GM04504 (cell line): Measurements from ENCODE around the gene P2RX5.
"Not testable (repeated sequence)": the region's sequence is repeated elsewhere in the genome, so short reads cannot be mapped to it uniquely, and the experiment has no call there.

Experiments used
- DNase-seq: peaks from one replicate; pipeline ENCODE4 v3.0.0-alpha.2; 2012; ENCODE audit warnings: low read depth

Gene P2RX5

GRCh38 chr17:3712811-3713463, 17.0 kb upstream of the P2RX5 start:
- no peak for DNase-seq

DNA sequence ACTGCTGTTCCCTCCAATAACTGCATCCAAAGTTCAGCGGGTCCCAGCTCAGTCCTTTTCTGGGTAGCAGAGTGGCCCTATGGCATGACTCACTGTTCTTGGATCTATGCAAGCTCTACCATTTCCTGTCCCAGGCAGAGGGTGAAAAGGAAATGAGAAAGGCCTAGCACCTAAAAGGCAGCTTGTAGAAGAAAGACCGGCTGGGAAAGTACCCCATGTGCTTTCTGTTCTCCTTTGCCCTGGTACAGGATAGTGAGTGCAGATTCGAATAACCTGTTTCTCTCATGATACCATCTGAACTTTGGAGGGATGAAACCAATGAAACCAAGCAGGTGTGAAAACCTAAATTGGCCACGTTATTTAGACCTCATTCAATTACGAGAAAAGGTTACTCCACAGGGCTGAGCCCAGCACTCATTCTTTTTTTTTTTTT, 15.0 kb upstream of the P2RX5 start:
- no peak for DNase-seq

GRCh38 chr17:3708366-3708765, 12.4 kb upstream of the P2RX5 start:
- no peak for DNase-seq

GRCh38 chr17:3705718-3705984, 9.7 kb upstream of the P2RX5 start:
- DNase-seq = not testable (repeated sequence)

DNA sequence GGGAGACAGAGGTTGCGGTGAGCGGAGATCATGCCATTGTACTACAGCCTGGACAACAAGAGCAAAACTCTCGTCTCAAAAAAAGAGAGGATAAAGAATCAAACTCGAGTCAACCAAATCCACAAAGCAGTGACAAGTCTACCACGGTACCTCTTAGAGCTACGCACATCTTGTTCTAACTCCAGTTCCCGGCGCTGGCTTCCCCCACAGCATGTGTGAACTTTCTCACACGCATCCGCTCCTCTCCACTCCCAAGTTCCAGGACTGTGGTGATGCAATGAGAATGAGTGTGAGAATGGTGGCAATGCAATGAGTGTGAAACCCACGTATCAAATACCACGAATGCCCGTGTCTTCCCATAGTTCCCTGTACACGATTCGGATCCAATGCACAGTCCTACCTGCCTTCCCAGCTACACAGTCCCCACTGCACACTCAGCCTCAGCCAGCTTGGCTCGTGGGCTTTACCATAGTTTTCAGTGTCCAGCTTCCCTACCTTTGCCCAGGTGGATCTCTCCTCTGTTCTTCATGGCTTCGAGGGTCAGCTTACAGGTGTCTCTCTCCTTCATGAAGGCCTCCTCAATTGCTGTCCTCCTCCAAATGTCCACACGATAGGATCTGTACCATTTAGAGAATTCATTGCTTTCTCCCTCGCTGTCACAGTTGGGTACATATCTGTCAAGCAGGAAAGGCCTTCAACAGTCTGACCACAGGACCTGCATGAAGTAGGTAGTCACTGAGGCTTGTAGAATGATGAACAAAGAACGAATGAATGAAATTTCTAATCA, 9.2 kb upstream of the P2RX5 start:
- no peak for DNase-seq

DNA sequence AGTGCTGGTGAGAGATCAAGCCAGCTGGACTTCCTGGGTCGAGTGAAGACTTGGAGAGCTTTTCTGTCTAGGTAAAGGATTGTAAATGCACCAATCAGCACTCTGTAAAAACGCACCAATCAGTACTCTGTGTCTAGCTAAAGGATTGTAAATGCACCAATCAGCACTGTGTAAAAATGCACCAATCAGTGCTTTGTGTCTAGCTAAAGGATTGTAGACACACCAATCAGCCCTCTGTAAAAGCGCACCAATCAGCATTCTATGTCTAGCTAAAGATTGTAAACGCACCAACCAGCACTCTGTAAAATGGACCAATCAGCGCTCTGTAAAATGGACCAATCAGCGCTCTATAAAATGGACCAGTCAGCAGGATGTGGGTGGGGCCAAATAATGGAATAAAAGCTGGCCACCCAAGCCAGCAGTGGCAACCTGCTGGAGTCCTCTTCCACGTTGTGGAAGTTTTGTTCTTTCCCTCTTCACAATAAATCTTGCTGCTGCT, 6.1 kb upstream of the P2RX5 start:
- DNase-seq = not testable (repeated sequence)

GRCh38 chr17:3699951-3700350, 4.0 kb upstream of the P2RX5 start:
- DNase-seq = no peak

DNA sequence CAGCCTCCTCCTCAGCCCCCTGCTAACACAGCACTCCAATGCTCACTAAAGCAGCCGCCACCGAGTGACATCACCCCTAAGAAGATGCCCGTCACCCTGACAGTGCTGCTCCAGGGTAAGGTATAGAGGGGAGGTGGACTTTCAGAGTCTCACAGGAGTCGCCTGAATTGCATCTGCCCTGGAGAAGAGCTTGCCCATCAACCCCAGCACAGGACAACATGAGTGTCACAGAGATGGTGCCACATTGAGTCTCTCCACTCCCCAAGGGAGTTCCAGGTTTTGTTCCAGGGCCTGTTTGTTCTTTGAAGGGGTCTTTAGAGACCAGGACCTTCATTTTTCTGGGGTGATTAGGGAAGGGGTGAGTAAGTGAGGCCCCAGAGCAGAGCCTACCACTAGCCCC, 2.2 kb upstream of the P2RX5 start:
- DNase-seq = no peak

GRCh38 chr17:3697103-3697476, 1.1 kb upstream of the P2RX5 start:
- DNase-seq = no peak

DNA sequence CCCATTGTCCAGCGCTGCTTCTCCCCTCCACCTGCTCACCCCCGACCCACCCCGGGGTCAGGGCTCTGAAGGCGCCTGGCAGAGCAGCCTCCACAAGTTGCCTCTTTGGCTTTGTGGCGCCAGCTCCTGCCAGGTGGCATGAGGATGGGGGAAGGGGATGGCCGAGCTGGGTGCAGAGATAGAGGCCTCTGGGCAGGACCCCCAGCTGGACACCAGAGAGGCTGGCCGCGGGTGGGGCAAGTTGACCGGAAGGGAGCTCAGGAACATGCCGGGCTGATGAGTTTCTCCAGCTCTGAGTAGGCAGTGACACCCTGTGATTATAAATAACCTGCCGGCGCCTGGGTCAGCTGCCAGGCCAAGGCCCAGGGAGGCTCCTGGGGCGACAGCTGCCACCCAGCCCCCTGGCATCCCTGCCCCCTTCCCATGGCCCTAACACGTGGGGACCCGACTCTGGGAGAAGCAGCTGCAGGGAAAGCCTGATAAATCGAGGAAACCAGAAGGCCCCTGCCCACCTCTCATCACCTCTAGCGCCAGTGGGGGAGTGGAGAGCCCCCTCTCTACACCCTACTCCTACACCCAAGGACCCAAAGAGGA, 729 bp downstream of the P2RX5 start:
- DNase-seq = no peak

DNA sequence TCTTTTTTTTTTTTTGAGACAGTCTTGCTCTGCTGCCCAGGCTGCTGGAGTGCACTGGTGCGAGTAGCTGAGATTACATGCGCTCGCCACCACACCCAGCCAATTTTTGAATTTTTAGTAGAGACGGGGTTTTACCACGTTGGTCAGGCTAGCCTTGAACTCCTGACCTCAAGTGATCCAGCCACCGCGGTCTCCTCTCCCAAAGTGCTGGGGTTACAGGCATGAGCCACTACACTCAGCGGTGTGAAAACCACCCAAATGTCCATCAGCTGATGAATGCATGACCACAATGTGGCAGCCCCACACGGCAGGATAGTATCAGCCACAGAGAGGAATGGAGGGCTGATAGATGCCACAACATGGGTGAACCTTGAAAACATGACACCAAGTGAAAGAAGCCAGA, 2.1 kb downstream of the P2RX5 start:
- no peak for DNase-seq

GRCh38 chr17:3693141-3693540, 2.8 kb downstream of the P2RX5 start:
- DNase-seq = no peak

GRCh38 chr17:3692346-3692745, 3.6 kb downstream of the P2RX5 start:
- no peak for DNase-seq

GRCh38 chr17:3691617-3692067, 4.3 kb downstream of the P2RX5 start:
- DNase-seq = no peak

GRCh38 chr17:3690094-3690715, 5.8 kb downstream of the P2RX5 start:
- DNase-seq = no peak

DNA sequence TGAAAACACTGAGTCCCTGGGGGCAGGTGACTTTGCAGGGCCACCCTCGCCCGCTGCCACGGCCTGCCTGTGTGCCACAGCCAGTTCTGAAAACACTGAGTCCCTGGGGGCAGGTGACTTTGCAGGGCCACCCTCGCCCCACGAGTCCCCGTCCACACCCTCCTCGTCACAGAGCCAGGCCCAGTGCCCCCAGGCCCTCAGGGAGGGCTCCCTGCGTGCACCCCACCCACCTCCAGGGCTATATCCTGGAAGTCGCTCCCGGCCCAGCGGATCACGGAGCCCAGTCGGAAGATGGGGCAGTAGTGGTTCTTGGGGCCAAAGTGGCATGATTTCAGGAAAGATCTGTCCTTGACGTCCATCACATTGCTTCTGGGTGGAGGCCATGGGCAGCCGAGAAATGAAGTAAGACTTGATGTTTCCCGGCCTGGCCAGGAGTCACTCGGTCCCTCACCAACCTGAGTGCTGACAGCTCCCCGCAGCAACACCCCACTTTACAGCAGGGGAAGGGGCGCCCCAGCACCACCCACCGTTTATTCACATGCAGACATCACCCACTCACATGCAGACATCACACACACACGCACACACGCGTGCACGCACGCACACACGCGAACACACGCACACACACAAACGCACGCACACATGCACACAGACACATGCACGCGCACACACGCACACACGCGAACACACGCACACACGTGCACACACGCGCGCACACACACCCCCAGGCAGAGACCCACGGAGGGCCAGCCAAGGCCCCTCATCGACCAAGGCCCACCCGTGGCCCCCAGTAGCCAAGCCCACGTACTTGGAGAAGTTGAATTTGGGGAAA, 6.5 kb downstream of the P2RX5 start:
- DNase-seq = no peak

DNA sequence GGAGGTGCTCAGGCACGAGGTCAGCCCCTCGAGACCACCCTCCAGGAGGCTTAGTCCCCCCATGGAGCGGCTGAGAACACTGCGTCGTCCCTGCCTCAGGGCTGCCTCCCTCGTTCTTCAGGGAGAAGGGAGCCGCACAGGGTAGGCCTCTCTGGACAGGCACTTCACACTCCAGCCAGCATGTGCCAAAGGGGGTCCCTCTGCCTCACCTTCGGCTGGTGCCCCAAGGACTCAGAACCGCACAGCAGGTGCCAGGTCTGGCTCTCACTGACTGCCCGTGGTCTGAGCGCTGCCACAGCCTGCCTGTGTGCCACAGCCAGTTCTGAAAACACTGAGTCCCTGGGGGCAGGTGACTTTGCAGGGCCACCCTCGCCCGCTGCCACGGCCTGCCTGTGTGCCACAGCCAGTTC, 7.1 kb downstream of the P2RX5 start:
- DNase-seq = no peak

- no peak for DNase-seq
These were observed 7.9 kb downstream of the P2RX5 start for GRCh38 chr17:3688027-3688553.

- no peak for DNase-seq
These were observed 10.8 kb downstream of the P2RX5 start for GRCh38 chr17:3685174-3685573.

DNA sequence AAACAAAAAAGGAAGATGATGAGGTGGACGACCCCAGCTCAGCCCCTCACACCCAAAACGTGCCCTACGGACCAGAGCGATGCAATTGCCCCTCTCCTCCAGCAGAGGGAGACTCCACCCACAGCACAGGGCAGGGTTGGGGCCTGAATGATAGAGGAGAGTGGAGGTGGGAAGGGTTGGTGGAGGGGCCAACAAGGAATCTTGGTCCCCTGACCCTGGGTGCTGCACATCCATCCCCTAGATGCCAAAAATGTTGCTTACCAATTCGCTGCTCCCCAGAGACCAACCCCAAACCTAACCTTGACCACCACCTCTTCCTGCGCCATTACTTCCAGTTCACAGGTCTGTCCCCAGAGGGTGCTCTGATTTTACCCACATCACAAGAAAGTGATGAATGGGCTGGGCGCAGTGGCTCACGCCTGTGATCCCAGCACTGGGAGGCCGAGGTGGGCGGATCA, 12.9 kb downstream of the P2RX5 start:
- DNase-seq = no peak

DNA sequence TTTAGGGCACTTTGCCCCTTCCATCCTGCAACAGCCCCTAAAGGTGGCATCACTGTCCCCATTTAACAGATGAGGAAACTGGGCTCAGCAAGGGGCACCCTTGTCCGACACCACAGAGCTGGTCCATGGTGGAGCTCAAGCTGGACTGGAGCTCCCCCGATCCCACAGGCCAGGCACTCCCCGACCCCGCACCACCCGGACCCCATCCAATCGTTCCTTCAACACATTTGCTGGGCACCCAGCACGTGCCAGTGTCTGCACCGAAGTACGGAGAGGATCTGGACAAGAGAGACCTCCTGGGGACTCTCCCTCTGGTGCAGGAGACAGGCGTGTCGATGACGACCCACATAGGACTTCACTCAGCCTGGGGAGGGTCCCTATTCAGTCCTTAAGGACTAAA, 13.9 kb downstream of the P2RX5 start:
- no peak for DNase-seq

DNA sequence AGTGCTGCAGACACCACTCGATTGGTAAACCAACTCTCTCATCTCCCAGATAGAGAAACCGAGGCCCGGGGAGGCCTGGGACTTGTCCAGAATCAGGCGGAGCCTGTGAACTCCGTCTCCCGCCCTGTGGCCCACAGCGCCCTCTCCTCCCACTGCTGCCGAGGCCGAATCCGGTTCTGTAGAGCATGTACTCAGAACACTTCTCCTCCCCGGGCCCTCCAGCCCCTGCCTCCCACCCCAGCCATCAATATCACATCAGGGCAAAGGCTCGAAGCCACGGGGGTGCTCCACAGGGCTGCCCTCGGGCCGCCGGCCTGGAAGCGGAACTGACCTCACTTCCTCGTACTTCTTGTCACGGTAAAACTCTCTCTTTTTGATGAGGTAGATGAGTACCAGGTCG, 14.4 kb downstream of the P2RX5 start:
- no peak for DNase-seq
